Left lobe of liver (tissue), 2 donors: ENCODE results near the gene CASKIN1. TPM values are rescaled to one million over a fixed set of nuclear protein-coding genes. Genes with fewer than 3 reads are reported as not detected.

Experiments used
- ATAC-seq: fragments of 200-7000 bp; cut with Tn5 transposase; one replicate; pipeline ENCODE4 v1.9.1; 2020; ENCODE audit warnings: mild to moderate bottlenecking, moderate library complexity
- DNase-seq: peaks from one replicate; pipeline ENCODE4 v3.0.0-alpha.2; 2020; ENCODE audit warnings: low spot score
- total RNA-seq: library from RNA; stranded (reverse); gene quantifications from one replicate; pipeline ENCODE4 v1.2.1, GENCODE V29; 2021
- donor health status: DM: no; HTN: no; CAD: no; lungs with moderate emphysema.
- donor health status: DM: no; HTN: yes; CAD: no.

Gene CASKIN1
- total RNA-seq, 1 donor from 2014 or later, result 0.05 TPM

- no peak for DNase-seq
- no peak for ATAC-seq
Observed at GRCh38 chr16:2233046-2233775, 36.8 kb upstream of the CASKIN1 start.

DNA sequence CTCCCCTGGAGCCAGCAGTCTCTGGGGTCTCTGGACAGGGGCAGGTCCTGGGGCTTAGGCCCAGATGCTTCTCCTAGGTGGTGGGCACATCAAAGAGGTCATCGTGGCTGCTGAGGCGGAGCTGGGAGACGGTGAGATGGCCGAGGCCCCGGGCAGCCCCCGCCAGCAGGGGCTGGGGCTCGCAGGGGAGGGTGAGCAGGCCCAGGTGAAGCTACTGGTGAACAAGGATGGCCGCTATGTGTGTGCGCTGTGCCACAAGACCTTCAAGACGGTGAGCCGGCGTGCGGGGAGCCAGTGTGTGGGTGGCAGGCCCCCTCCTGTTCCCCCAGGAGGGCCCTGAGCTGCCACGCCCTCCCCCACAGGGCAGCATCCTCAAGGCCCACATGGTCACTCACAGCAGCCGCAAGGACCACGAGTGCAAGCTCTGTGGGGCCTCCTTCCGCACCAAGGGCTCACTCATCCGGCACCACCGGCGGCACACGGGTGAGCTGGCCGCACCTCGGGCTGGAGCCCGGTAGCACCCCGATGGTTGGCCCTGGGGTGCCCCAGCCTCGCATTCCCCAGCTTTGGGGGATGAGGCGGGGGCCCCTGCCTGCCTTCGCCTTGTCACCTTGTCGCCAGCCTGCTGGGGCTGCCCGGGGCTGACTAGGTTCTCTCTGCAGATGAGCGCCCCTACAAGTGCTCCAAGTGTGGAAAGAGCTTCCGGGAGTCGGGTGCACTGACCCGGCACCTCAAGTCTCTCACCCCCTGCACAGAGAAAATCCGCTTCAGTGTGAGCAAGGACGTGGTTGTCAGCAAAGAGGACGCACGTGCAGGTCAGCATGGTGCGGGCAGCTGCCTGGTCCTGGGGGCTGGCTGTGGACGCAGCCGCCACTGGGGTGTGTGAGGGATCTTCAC, 35.9 kb upstream of the CASKIN1 start:
- no peak for DNase-seq

GRCh38 chr16:2231016-2231931, 34.9 kb upstream of the CASKIN1 start:
- DNase-seq, result no peak
- ATAC-seq, result no peak

More for the DNA sequence above, 35.9 kb upstream of the CASKIN1 start:
- no peak for ATAC-seq

DNA sequence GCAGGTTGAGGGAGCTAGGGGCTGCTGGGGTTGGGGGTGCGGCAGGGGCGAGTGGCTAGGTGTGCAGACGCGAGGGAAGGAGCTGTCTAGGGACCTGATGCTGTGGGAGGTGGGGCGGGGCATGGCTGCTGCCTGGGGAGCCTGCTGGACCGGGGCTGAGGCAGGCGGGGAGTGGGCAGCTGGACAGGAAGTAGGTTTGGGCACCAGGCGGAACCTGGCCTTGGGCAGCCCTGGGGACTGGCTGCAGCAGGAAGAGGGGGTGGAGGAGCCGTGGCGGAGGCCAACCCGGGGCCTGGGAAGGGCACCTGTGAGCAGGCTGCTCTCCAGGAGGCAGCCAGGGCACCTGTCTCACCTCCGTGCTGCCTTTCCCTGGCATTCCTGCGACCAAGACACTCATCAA, 34.0 kb upstream of the CASKIN1 start:
- DNase-seq, result no peak

GRCh38 chr16:2229632-2230250, 33.3 kb upstream of the CASKIN1 start:
- DNase-seq, result no peak
- no peak for ATAC-seq

More for the DNA sequence above, 34.0 kb upstream of the CASKIN1 start:
- no peak for ATAC-seq

DNA sequence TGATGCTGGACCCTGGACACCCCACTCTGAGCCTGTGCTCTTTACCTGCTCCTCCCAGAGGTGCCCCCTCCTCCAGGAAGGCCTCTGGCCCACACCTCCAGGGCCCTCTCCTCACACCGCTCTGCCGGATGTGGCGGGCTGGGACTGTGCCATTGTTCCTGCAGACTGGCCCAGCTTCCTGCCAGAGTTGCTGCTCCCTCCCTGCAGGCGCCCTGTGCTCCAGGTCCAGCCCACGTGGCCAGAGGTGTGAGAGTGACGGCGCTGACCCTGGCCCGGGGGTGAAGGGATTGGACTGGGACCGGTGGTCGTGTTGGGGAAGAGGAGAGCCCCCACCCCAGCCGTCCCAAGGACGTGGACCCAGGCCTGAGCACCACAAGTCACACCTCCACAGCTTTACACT, 32.7 kb upstream of the CASKIN1 start:
- DNase-seq (no peak), ATAC-seq (no peak)

DNA sequence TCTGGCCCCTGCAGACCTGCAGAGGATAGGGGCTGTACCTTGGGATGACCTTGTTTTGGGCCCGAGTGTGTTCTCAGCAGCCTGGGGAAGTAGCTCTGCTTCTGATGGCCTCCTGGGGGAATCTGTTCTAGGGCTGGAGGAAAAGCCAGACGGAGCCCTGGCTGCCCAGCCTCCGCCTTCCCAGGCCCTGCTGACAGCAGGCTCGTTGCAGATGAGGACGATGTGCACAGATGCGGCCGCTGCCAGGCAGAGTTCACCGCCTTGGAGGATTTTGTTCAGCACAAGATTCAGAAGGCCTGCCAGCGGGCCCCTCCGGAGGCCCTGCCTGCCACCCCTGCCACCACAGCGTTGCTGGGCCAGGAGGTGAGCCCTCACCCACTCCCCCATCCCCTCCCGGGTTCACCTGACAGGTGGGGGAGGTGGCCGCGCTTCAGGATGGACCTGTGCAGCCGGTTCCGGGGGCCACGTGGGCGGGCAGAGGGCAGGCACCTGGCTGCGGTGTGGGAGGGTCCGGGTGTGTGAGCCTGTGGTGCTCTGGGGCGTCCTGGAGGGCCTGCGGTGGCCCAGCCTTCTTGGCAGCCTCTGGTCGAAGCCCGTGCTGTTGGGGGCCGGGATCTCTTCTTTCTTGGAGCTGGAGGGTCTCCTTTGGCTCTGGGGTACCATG, 31.9 kb upstream of the CASKIN1 start:
- ATAC-seq, result no peak
- no peak for DNase-seq

- DNase-seq (no peak), ATAC-seq (no peak)
Observed at GRCh38 chr16:2226918-2227317, 30.5 kb upstream of the CASKIN1 start.

- ATAC-seq (peak; percentile 44), DNase-seq (peak; percentile 88)
Observed at GRCh38 chr16:2226245-2226793, 29.9 kb upstream of the CASKIN1 start.

- peak; percentile 71 for ATAC-seq
- DNase-seq, result peak; percentile 74
Observed at GRCh38 chr16:2223942-2224486, 27.6 kb upstream of the CASKIN1 start.

GRCh38 chr16:2223221-2223941, 27.0 kb upstream of the CASKIN1 start, which contains the start of gene E4F1:
E4F1 (plus strand) TSS chr16:2223591; CDS start chr16:2223614, 23 bp downstream.
- peak; percentile 100 for DNase-seq
- peak; percentile 93 for ATAC-seq

DNA sequence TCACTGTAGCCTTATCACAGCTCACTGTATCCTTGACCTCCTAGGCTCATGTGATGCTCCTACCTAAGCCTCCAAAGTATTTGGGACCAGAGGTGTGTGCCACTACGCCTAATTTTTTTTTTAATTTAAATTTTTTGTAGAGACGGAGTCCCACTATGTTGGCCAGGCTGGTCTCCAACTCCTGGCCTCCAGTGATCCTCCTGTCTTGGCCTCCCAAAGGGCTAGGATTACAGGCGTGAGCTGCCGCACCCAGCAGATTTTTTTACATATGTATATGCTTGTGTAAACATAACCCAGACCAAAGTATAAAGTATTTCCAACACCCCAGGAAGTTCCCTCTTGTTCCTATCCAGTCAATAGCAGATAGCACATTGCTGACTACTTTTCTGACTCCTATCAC, 19.9 kb upstream of the CASKIN1 start:
- no peak for ATAC-seq
- no peak for DNase-seq

DNA sequence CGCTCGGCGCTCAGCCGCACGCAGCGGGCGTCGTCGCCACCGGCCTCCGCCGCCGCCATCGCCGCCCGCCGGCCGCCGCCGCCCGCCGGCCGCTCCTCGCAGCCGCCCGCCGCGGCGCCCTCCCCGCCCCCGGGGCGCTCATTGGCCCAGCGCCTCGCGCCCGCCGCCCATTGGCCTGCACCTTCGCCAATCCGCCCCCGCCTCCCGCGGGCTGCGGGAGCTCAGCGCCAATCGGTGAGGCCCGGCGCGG, 18.2 kb upstream of the CASKIN1 start, which contains the start of gene PGP:
Gene PGP, minus strand, starts transcription at position 122 of the 250 bp plus-strand sequence. Its CDS starts 63 bp downstream, at position 59.
- peak; percentile 88 for ATAC-seq
- no peak for DNase-seq

DNA sequence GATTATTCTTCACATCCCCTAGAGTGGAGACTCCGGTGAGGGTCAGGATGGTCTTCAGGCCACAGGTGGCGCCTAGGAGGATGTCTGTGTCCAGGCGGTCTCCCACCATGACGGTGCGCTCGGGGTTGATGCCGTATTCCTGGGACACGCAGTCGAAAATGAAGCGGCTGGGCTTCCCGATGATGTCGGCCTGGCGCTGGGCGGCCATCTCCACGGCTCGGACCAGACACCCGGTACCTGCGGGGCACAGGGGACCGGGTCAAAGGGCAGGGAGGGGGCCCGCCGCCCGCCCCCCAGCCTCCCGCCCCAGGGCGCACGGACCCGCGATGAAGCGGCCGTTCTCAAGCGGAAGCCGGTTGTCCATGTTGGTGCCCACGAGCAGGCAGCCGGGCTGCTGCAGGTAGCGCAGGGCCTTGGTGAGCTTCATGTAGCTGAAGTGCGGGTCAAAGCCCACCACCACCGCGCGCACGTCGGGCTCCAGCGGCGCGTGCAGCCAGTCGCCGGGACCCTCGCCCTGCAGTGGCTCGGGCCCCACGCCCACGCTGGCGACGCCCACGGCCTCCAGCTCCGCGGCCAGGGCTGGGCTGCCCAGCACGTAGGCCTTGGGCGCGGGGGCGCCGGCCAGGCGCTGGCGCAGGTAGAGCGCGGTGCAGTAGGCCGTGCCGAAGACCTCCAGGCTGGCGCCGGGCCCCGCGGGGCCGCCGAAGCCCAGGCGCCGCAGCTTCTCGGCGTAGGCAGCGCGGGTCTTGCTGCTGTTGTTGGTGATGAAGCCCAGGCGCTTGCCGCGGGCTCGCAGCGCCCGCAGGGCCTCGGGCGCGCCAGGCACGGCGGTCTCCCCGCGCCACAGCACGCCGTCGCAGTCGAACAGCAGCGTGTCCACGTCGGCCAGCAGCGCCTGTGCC, 17.7 kb upstream of the CASKIN1 start:
- DNase-seq (no peak), ATAC-seq (no peak)

GRCh38 chr16:2212362-2213324, 16.2 kb upstream of the CASKIN1 start:
- ATAC-seq, result no peak

DNA sequence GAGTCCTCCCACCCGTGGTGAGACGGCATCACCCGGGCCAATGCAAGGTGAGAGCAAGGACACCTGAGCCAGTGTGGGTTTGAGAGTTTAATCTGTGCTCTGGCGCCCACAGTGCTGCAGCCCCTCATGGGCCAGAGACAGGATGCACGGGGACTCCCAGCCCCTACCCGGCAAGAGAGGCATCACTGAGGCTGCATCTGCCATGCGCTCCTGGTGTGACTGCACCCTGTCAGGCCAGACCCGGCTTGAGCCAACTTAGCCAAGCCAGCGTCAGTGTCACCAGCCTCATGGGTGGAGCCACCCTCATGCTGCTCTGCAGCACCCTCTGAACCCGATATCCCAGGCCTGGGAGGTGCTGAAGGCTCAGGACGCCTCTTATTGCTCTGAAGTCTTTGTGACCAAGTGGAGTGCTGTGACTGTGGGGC, 15.5 kb upstream of the CASKIN1 start:
- ATAC-seq, result no peak
- no peak for DNase-seq

More at GRCh38 chr16:2212362-2213324, 16.2 kb upstream of the CASKIN1 start:
- DNase-seq, result no peak
